ENCODE results near the gene PRDM10.

PRDM10 gene

DNA sequence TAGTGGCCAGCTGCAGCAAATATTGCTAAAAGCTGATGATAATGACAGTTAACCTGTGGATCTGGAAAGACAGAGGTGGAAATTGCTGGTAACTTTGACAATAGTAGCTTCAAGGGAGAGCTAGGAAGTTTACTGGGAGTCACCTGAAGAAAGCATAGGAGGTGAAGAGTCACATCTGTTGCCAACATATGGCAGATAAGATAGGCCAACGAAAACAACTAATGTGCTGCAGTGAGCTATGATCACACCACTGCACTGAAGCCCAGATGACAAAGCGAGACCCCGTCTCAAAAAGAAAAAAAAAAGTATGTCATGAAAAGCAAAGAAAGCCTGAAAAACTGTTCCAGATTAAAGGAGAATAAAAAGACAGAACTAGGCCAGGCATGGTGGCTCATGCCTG lies 4.3 kb upstream of the PRDM10 start:
- no peak for DNase-seq (ENCODE audit: low read depth)

DNA sequence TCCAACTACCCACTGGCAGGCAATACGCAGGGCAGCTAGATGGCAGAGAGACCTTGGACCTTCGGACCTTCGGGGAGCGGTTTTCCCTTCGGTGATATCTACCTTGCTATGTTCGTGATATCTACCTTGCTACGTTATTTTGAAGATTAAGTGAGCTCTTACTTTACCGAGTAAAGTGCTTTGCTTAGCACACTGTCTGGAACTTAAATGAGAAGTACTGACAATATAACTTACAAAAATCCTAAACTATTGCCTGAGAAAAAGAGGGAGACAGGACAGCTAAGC lies 1.0 kb upstream of the PRDM10 start:
- no peak for DNase-seq (ENCODE audit: low read depth)

DNA sequence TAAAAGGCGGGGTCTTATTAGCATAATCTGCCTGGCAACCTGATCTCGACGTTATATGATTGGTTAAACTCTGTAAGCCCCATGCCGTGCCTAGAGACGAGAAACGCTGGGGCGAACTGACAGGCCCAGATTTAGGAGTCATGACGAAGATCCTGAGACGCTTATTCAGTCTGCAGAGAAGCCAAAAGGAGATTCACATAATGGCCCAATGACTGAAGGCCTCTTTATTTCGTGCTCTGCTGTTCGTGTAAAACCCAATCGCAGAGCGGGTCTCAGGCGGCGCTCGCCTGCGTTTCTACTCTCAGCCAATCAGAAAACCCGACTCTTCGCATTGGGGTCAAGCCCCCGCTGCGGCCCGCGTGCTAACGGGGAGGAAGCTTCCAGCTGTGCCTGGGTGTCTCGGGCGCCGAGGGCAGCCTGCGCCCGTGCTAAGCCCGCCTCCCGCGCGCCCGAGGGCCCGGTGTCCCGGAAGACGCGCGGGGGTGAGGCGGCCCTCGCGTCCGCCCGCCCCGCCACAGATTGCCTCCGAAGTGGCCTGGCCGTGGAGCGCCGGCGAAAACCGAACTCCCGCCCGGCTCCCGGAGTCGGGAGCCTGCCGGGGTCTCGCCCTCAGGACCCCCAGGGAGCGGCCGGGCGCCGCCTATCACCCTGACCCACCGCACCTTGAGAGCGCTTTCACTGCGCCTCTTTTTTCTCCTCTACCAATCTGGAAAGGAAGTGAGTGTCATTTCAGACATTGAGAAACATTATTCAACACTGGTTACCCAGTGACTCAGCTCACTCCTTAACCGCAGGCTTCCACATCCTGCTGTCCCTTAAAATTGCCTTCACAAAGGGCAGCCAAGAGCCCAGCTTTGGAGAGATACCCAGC lies 446 bp upstream of the PRDM10 start:
- peak; percentile 78 for DNase-seq (ENCODE audit: low read depth)

DNA sequence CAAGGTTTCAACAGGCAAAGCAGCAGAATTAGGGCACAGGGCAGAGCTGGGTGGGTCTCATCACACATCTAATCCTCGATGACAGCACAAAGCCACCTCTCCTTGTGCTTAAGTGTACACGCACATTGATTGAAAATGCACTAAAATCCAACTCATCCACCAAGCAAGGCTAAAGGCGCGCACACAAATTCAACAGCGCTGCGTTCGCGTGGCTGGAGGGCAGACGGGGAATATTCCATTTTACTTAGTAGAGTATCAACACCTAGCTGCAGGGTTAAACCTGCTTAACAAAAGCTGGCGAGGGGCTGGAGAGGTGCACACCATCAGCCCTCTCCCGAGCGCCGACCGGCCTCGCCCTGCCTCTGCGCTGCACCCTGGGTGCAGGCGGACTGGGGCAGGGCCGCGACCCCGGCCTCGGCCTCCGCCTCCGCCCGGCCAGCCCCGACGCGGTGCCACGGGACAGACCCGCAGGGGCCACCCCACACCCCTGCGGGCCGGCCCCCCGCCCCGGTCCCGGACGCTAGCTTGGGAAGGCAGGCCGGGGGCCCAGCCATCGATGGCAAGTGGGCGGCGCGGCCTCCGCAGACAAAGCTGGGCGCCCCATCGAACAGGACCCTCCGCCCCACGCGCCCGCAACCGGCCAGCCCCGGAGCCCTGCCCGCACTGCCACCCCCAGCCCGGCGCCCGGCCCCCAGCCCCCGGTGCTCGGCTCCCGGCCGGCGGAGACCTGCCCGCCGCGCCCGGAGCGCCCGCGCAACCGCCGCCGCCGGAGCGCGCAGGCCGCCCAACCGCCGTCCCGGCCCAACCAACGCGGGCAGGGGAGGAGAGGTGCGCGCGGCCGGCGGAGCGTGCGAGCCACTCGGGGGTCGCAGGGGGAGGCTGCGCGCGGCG lies 929 bp downstream of the PRDM10 start:
- DNase-seq (ENCODE audit: low read depth) = no peak

DNA sequence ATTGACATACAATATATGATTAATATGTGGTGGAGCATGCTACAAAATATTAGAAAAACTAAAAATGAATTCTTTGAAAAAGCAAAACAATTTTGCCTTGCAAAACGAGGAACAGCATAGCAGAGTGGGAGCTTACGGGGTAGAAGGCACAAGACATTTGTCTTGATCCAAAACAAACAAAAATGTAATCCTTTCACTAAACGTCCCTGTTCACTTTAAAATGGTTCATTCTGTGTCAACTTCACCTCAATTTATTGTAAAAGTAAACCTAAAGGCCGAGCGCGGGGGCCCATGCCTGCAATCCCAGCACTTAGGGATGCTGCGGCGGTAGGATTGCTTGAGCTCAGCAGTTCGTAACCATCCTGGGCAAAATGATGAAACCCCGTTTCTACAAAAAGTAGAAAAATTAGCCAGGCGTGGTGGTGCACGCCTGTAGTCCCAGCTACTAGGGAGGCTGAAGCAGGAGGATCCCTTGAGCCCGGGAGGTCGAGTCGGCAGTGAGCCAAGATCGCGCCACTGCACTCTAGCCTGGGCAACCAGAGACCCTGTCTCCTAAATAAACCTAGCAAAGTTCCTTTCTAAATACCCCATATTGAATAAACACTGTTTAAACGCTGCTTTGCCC lies 2.0 kb downstream of the PRDM10 start:
- DNase-seq (ENCODE audit: low read depth) = no peak

DNA sequence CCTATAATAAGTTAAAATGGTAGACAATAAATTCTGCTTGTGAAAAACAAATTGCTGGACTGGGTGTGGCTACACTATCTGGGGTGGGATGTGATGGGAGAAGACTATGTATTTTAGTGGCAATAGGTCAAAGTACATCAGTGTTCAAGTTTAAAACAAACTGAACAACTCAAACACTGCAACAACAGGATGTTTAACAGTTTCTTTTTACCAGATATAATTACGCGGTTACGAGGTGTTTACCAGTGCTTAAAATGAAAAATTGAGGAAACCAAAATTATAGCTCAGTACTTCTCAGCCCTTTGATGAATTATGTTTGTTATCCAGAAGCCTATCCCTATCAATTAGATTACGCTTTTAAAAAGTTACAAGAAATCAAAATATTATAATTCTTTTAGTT lies 3.2 kb downstream of the PRDM10 start:
- DNase-seq (ENCODE audit: low read depth) = no peak

DNA sequence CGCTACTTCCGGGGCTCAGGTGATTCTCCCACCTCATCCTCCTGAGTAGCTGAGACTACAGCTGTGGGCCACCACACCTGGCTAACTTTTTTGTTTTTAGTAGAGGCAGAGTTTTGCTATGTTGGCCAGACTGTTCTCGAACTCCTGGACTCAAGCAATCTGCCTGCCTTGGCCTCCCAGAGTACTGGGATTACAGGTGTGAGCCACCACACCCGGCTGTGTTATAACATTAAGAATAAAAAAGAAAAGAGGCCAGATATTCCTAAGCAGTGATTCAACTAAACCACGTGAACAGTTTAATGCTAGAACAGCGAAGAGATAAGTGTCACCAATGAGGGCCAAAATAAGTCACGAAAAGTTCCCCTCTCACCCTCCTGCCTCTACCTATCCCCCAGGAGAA lies 3.7 kb downstream of the PRDM10 start:
- DNase-seq (ENCODE audit: low read depth) = no peak

DNA sequence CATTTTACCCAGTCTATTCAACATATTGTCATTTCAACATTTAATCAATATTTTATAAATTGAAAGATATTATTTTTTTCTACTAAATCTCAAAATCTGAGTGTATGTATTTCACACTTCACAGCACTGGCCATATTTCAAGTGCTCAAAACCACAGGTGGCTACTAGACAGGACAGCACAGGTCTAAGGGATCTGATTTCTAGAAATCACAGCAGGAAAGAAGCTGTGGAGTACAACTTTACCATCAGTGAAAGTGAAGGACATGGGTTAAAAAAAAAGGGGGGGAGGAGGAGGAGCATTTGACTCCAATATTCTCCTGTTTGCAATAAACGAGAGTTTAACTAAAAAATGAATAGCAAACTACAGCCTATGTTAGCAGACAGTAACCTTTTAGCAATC lies 4.5 kb downstream of the PRDM10 start:
- no peak for DNase-seq (ENCODE audit: low read depth)

DNA sequence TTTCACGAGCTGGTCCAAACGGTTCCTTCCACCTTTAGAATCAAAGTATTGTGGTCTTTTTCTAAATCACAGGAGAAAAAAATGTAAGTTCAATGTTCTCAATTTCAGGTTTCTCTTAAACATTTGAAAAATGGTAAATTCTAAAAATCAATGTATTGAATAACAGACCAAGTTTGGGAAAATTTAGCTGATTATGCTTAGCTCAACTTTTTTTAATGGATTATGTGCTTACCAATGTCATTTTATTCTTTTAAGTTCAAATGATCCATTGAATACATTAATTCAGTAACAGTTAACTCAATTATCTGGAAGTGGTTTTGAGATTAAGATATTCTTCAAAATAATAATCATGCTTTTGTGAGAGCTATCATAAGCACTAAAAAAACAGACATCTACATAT lies 5.1 kb downstream of the PRDM10 start:
- no peak for DNase-seq (ENCODE audit: low read depth)

DNA sequence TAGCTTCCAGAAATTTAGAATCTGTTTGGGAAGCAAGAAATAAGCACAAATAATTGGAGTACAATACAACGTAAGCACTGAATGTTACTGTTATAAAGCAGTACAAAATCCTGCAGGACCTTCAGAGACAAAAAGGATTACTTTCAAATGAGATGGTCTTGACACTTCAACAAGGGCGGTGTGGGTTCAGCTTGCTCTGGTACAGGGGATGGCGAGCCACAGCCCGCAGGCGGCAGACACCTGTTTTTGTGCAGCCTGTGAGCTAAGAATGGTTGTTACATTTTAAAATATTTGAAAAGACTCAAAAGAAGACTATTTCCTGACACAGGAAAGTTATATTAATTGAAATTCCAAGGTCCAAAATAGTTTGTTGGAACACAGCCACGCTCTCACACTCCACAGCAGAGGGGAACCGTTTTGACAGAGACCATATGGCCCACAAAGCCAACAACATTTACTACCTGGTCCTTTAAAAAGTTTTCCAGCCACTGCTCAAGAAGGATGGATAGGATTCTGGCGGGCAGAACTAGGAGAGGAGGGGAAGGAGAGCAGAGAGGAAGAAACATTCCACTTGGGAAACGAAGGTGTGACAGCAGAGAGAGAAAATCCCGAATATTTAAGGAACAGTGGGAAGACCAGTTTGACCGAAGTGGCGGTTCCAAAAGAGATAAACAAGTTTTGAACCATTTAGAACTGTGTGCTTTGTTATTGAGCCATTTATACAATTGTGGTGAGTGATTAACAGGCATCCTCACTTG lies 6.3 kb downstream of the PRDM10 start:
- DNase-seq (ENCODE audit: low read depth) = no peak

DNA sequence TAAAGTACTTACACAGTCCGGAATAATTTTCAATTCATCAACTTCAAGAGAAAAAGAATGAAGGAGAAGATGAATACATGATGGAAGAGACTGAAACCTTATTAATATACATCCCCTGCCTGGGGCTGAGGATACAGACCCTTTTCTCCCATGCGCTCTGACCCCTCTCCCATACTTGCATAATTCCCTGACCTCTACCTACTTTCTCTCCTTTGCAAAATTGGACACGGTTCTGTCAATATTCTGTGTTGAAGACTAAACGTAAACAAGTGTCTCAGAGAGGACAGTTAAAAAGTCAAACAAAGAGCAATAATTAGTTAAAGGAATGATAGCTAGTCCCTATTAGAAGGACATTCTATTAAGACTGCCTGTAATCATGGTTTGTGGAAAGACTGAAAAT lies 7.5 kb downstream of the PRDM10 start:
- DNase-seq (ENCODE audit: low read depth) = no peak

DNA sequence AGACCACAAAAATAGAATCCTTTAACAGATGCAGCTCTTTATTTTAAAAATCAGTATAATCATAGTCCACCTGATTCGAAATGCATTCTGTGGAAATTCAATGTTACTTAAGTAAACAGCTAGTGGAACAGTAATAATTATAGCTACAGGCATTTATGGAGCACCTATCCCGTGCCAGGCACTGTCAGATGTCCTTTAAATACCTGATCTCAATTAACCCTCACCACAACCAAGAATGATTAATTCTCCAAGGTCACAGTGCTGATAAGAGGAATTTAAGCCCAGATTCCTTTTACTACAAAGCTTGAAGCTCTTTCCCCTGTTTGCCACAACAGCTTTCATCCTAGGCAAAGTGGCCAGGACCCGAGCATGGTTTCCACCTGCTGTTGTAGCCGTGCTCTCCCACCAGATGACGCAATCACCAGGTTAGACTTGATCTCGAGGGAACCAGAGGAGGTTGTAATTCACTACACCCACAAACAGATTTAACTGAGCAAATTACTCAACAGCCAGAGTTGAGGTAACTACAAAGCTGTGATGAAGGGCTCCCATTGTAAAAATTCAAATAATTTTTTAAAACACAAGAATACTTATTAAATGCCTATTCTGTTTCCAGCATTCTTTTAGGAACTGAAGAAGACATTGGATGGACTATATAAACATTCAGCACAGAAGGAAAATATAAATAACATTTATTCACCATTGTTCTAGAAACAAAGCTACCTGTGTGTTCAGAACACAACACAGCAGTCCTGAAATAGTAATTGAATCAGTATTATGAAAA lies 10.3 kb downstream of the PRDM10 start:
- no peak for DNase-seq (ENCODE audit: low read depth)

DNA sequence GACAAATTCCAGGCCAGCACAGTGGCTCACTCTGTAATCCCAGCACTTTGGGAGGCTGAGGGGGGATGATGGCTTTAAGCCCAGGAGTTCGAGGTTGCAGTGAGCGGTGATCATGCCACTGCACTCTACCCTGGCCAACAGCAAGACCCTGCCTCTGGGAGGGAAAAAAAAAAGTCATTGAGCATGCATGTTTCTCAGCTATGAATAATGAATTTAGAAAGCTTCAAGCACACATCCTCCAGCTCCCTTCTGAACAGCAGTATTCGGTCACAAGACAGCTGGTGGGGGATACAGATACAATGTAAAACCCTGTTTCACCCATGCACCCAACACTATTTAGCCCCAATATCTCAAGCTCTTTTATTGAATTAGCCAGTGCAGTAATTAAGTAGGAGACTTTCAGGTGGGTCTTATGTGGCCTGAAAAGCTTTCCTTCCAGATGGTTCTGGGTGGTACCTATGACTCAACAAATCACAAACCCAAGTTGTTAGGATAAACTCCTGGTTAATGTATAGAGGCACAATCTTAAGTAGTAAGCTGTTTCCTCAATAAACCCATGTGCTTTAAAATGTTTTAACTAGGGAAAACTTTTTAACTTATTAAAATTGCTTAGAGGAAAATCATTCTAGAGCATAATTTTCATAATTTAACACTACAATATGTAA lies 13.4 kb downstream of the PRDM10 start:
- no peak for DNase-seq (ENCODE audit: low read depth)

DNA sequence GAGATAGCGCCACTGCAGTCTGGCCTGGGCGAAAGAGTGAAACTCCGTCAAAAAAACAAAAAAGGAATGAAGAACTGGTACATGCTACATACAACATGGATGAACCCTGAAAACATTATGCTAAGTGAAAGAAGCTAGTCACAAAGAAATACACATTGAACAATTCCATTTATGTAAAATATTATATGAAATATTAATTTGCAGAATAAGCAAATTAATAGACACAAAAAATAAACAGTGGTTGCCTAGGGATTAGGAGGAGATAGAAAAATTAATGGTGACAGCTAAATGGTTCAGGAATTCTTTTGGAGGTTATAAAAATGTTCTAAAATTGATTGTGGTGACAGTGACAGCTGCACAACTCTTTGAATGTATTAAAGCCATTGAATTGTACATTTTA lies 14.7 kb downstream of the PRDM10 start:
- DNase-seq (ENCODE audit: low read depth) = no peak

DNA sequence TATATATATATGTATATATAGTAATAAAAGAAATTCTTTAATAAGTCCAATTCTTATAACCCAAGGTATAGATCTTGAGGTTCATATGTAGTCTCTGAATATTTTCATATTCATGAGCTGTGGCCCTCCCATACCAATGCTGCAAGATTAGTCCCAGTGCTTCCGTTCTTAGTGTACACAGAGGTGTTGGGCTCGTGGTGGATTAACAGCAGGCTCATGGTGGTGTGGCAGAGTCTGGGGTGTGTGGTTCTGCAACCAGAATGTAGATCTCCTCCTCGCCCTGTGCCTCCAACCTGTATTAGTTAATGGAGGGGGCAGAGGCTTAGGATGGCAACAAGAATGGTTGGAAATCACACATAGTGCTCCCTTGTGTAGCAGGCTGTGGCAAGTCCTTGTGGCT lies 16.8 kb downstream of the PRDM10 start:
- no peak for DNase-seq (ENCODE audit: low read depth)

DNA sequence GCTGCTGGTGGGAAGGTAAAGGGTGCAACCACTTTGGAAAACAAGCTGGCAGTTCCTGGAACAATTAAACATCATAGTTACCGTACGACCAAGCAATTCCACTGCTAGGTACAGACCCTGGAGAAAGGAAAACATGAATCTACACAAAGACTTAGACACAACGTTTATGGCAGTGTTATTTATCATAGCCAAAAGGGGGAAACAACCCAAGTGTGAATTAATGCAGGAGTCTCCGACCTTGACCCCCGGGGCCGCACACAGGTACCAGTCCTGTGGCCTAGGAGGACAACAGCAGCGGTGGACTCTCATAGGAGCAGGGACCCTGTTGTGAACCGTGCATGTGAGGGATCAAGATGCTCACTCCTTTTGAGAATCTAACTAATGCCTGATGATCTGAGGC lies 22.5 kb downstream of the PRDM10 start:
- DNase-seq (ENCODE audit: low read depth) = no peak

DNA sequence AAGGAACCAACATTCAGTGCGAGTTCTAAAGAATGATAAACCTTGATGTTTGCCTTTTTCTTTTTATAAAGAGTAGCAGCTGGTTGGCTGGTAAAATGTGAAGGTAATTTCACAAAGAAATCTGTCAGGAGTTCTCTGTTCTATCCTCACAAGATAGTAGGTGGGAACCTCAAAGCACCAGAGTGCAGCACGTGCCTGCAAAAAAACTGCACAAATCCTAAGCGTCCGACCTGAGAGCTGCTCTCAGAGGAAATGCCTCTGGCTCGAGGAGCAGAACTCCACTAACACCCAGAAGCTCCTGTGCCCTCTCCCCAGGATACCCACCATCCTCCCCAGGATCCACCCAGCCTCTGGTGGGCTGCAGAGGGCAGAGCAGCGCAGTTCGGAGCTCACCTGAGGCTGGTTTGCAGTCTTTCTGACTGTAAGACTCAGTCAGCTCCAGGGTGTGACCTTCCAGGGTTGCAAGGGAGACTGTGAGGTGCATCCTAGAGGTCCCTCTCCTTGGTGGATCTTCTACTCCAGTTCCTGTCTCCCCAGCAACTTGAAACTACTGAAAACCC lies 23.5 kb downstream of the PRDM10 start:
- DNase-seq (ENCODE audit: low read depth) = no peak

DNA sequence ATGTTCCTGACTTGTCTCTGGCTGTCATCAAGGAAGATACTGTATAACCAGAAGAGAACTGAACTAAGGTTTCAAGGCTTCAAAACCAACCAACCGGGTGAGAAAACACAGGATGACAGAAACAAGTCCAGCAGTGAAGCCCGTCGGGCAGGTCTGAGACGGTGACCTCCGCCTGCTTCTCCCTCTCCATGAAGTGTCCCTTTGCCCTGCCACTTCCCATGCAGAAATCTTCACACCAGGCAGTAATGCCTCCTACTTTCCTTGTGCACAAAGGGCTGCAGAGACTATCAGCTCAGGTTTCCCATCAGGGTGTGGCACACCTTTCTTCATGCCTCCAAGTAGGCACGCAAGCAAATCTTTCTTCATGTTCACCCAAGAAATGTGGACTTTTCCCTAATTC lies 24.2 kb downstream of the PRDM10 start:
- DNase-seq (ENCODE audit: low read depth) = no peak

DNA sequence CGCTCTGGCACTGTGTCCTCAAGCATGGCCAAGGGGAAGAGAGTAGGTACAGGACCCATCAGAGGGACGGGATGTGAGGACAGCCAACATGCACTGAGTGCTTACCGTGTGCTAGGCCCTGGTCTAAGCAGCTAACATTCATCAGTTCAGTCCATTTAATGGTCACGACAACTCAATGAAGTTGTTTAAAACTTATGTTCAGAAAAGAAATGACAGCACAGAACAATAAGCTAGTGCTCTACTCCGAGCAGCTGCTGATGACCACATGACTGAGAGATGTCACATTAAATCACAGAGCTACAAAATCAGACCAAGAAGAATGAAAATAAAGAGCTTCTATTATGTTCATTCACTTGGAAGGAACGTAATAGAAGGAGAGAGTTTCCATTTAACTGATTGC lies 26.3 kb downstream of the PRDM10 start:
- DNase-seq (ENCODE audit: low read depth) = no peak

DNA sequence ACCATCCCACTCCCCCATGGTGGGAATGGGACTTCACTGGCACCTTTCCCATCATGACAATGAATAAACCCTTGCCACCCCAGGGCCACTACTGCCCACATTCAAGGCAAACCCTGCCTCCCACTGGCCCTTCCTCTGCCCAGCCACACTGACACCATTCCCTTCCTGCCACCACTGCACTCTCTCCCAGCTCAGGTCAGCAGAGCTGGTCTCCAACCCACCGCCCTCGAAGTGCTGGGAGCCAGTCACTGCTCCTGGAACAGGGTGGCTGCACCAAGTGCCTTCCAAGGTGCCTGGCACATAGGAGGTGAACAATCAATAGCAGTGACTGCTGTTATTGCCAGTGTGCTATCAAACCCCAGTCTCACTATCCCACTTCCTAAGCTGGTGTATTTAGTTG lies 27.1 kb downstream of the PRDM10 start:
- no peak for DNase-seq (ENCODE audit: low read depth)

DNA sequence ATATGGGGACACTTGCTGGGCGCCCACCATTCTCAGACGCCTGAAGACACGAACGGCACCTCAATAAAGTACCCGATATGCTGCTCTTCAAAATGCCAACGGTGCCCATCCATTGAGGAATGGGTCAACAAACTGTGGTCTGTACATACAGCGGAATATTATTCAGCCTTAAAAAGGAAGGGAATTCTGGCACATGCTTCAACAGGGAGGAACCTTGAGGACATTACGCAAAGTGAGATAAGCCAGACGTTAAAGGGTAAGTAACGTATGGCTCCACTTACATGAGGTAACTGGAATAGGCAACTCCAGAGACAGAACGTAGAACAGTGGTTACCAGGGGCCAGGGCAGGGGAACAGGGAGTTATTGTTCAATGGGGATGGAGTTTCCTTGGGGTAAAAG lies 28.0 kb downstream of the PRDM10 start:
- DNase-seq (ENCODE audit: low read depth) = no peak

All from stimulated activated CD8-positive, alpha-beta memory T cell treated with anti-CD3 and anti-CD28 coated beads, Interleukin-4, amount 100 ng/mL, for 24 hours (primary cell).